ENCODE results near the gene SNX5. TPM values are rescaled to one million over a fixed set of nuclear protein-coding genes. Genes with fewer than 3 reads are reported as not detected.

SNX5 gene
- total and polyA plus RNA-seq, 2 of the 13 experiments (the other 11 are each of a cell fraction or from before 2014, with no cell fraction given), result 664 to 1,040 TPM

- TF ChIP-seq ZNF407 (CRISPR knock-in tag; IDR thresholded peaks at IDR 0.05; ENCODE audit: not compliant biosample characterization) (no peak), PCBP2 (optimal IDR thresholded peaks at IDR 0.05; ENCODE audit: low read depth, low read length, poor library complexity, severe bottlenecking) (no peak), ZNF747 (CRISPR knock-in tag; IDR thresholded peaks at IDR 0.05; ENCODE audit: borderline replicate concordance) (no peak), NR2C2 (CRISPR knock-in tag; IDR thresholded peaks at IDR 0.05; ENCODE audit: borderline replicate concordance) (peak; percentile 25; the same call in 1 of the 2 replicates), GZF1 (CRISPR knock-in tag; IDR thresholded peaks at IDR 0.05) (no peak), ZNF383 (CRISPR knock-in tag; IDR thresholded peaks at IDR 0.05; ENCODE audit: borderline replicate concordance) (0 out of 2 replicates have a peak, but pooled peaks have one; percentile 24), KLF15 (CRISPR knock-in tag; IDR thresholded peaks at IDR 0.05; ENCODE audit: borderline replicate concordance) (0 out of 2 replicates have a peak, but pooled peaks have one; percentile 49), NBN (conservative IDR thresholded peaks at IDR 0.05) (no peak), CCAR2 (optimal IDR thresholded peaks at IDR 0.05; ENCODE audit: low read depth, low read length) (no peak), ZNF432 (CRISPR knock-in tag; IDR thresholded peaks at IDR 0.05; ENCODE audit: borderline replicate concordance) (no peak), LCORL (IDR thresholded peaks at IDR 0.05) (no peak), LCORL (CRISPR knock-in tag; IDR thresholded peaks at IDR 0.05) (peak; percentile 65; the same call in 1 of the 2 replicates), ZBTB26 (CRISPR knock-in tag; IDR thresholded peaks at IDR 0.05; ENCODE audit: borderline replicate concordance) (no peak), BRF2 (CRISPR knock-in tag; IDR thresholded peaks at IDR 0.05) (no peak), NR0B2 (CRISPR knock-in tag; IDR thresholded peaks at IDR 0.05) (no peak), ZBTB37 (CRISPR knock-in tag; IDR thresholded peaks at IDR 0.05) (peak; percentile 32; the same call in 1 of the 2 replicates), RFXANK (CRISPR knock-in tag; IDR thresholded peaks at IDR 0.05) (no peak)
These were observed 787 bp upstream of the SNX5 start (continued) for GRCh38 chr20:17969278-17969883.
